Naive thymus-derived CD8-positive, alpha-beta T cell (primary cell): Measurements from ENCODE around the gene ATP2A1. TPM values are rescaled to one million over a fixed set of nuclear protein-coding genes. Genes with fewer than 3 reads are reported as not detected.

Source experiments
- ATAC-seq, 2 donors: fragments of 150-1000 bp; cut with Tn5 transposase in 1 of 2; sonication (Bioruptor Pico), chemical (Tn5 transposase) in 1 of 2; 1 replicate in 1 of 2; 2 replicates in 1 of 2; pipeline ENCODE4 v1.10.0; 2021; ENCODE audit warnings: mild to moderate bottlenecking in 2 of 2, moderate library complexity in 2 of 2
- POLR2A ChIA-PET: fragments of 350-600 bp; sonication (Branson Sonifier 250); formaldehyde crosslinking; loops from one replicate; lab custom pipeline; 2021; ENCODE audit warnings: antibody characterized with exemption; lab: Charles Lee
- DNase-seq, 10 donors: peaks; one replicate each; pipeline versions ENCODE4 v3.0.0 to v3.0.0-alpha.2; 2020 to 2022
- H3K27ac Mint-ChIP-seq, 10 donors: one replicate each; pipeline ENCODE4 v1.8.0; 2020 to 2022; ENCODE audit warnings: mild to moderate bottlenecking in 10 of 10, mixed read lengths in 10 of 10, moderate library complexity in 4 of 10, inconsistent platforms in 1 of 10
- H3K27me3 Mint-ChIP-seq, 5 donors: one replicate each; pipeline ENCODE4 v1.8.0; 2021 to 2022; ENCODE audit warnings: mixed read lengths in 5 of 5
- H3K36me3 Mint-ChIP-seq, 3 donors: one replicate each; pipeline ENCODE4 v1.8.0; 2020 to 2022; ENCODE audit warnings: mixed read lengths in 3 of 3, mild to moderate bottlenecking in 2 of 3, inconsistent platforms in 1 of 3
- H3K4me1 Mint-ChIP-seq, 4 donors: one replicate each; pipeline ENCODE4 v1.8.0; 2021 to 2022; ENCODE audit warnings: mixed read lengths in 4 of 4
- H3K4me3 Mint-ChIP-seq, 10 donors: one replicate each; pipeline ENCODE4 v1.8.0; 2020 to 2022; ENCODE audit warnings: mild to moderate bottlenecking in 10 of 10, mixed read lengths in 10 of 10, moderate library complexity in 6 of 10, inconsistent platforms in 1 of 10
- H3K9me3 Mint-ChIP-seq, 9 donors: one replicate each; pipeline ENCODE4 v1.8.0; 2020 to 2022; ENCODE audit warnings: mixed read lengths in 9 of 9, mild to moderate bottlenecking in 3 of 9, inconsistent platforms in 1 of 9, moderate library complexity in 1 of 9
- microRNA-seq: library from miRNA; unstranded; fragments of <30 nt; microRNA quantifications from one replicate; pipeline ENCODE4 v1.2.0, GENCODE V29; 2022; ENCODE audit warnings: borderline microRNAs expressed
- polyA plus RNA-seq, 3 donors: library from polyadenylated mRNA; unstranded; fragments of 300-500 nt; fragmentation: Illumina TruSeq; gene quantifications; one replicate each; pipeline ENCODE4 v1.2.3, GENCODE V29; 2021
- total RNA-seq, 8 experiments: library from RNA in 2 of 8; stranded (reverse) in 2 of 8; gene quantifications; one replicate each; pipeline ENCODE4 v1.2.3 and lab custom pipeline; 2021 to 2026

ATP2A1 gene
- total and polyA plus RNA-seq, 5 experiments from 2014 or later = 0.58 to 1.2 TPM; not detected in 3

- H3K4me3 Mint-ChIP-seq = peak within 1 kb of the TSS; percentile 87 to 100 (median 96)
- POLR2A ChIA-PET = interaction anchor here (0.6 to 2.3 kb wide), 11 partner anchors 10 to 128 kb away, joined by 3 to 20 read pairs (median 5); partner anchors contain the start of genes ATXN2L, LAT, RABEP2 and SPNS1
- peak; percentile 97 to 100 (median 99) for DNase-seq
- ATAC-seq = peak; percentile 95 to 96
- H3K36me3 Mint-ChIP-seq = peaks cover 0 to 29% (median 0%) of the 10 kb centered on the region in 3 donors
- peaks cover 15 to 36% (median 31%) of the 10 kb centered on the region in 4 donors for H3K4me1 Mint-ChIP-seq
- H3K27me3 Mint-ChIP-seq = no peaks in the 10 kb centered on the region
- H3K27ac Mint-ChIP-seq = peak within 1 kb of the TSS; percentile 90 to 99 (median 94)
- no peaks in the 10 kb centered on the region for H3K9me3 Mint-ChIP-seq
Observed at GRCh38 chr16:28950648-28951409, 72.5 kb downstream of the ATP2A1 start, which contains the start of gene NFATC2IP. Gene NFATC2IP, plus strand, starts transcription at chr16:28950937. Its CDS starts 75 bp downstream, at chr16:28951012.

GRCh38 chr16:28951410-28951943, 73.2 kb downstream of the ATP2A1 start:
- H3K4me3 Mint-ChIP-seq = peak overlapping the region; percentile 86 to 100 (median 92)
- no peaks in the 10 kb centered on the region for H3K27me3 Mint-ChIP-seq
- H3K27ac Mint-ChIP-seq = peak overlapping the region; percentile 46 to 94 (median 86)
- peaks cover 0 to 36% (median 2%) of the 10 kb centered on the region in 3 donors for H3K36me3 Mint-ChIP-seq
- H3K9me3 Mint-ChIP-seq = no peaks in the 10 kb centered on the region
- DNase-seq (peak in 1 of 10 donors; percentile 6), ATAC-seq (no peak)
- peaks cover 15 to 37% (median 29%) of the 10 kb centered on the region in 4 donors for H3K4me1 Mint-ChIP-seq
- POLR2A ChIA-PET = interaction anchor here (1.4 to 2.3 kb wide), 4 partner anchors 23 to 128 kb away, joined by 3 to 20 read pairs (median 8); partner anchors contain the start of genes ATXN2L and SPNS1

Small RNA genes within 50 kb of the gene (microRNA-seq; reads per million reads assigned to microRNA genes)
- not detected for gene MIR4721

Other genes starting within 250 kb of the ATP2A1 start
- 1 to 10 TPM; 4.5 to 5.4 TPM for gene NPIPB8, start 240.4 kb upstream of the ATP2A1 start, total RNA-seq
- under 1 TPM in 1 of 3 donors, not detected in 2; 0.53 TPM for gene NPIPB8, start 240.4 kb upstream of the ATP2A1 start, polyA plus RNA-seq
- gene EIF3C, start 167.0 kb upstream of the ATP2A1 start, total RNA-seq = 100 to 1,000 TPM; 271 to 279 TPM
- 100 to 1,000 TPM; 208 to 320 (median 221) TPM for gene EIF3C, start 167.0 kb upstream of the ATP2A1 start, polyA plus RNA-seq
- gene NPIPB9, start 126.7 kb upstream of the ATP2A1 start, total RNA-seq = 1 to 10 TPM; 5.8 to 6.2 TPM
- gene NPIPB9, start 126.7 kb upstream of the ATP2A1 start, polyA plus RNA-seq = under 1 TPM in 2 of 3 donors, not detected in 1; 0.25 to 0.53 TPM
- gene ATXN2L, start 55.5 kb upstream of the ATP2A1 start, total RNA-seq = 100 to 1,000 TPM; 310 to 339 TPM
- 10 to 100 TPM; 14.2 to 28.4 (median 19.5) TPM for gene ATXN2L, start 55.5 kb upstream of the ATP2A1 start, polyA plus RNA-seq
- gene TUFM, start 32.1 kb upstream of the ATP2A1 start, total RNA-seq = 100 to 1,000 TPM; 117 to 120 TPM
- 100 to 1,000 TPM; 141 to 155 (median 152) TPM for gene TUFM, start 32.1 kb upstream of the ATP2A1 start, polyA plus RNA-seq
- gene SH2B1, start 14.6 kb upstream of the ATP2A1 start, total RNA-seq = 100 to 1,000 TPM; 110 to 117 TPM
- gene SH2B1, start 14.6 kb upstream of the ATP2A1 start, polyA plus RNA-seq = 1 to 10 TPM; 1.1 to 2.5 (median 2.2) TPM
- gene RABEP2, start 46.8 kb downstream of the ATP2A1 start, total RNA-seq = 10 to 100 TPM; 34.1 to 35.7 TPM
- 1 to 10 TPM; 2.8 to 6.5 (median 3.0) TPM for gene RABEP2, start 46.8 kb downstream of the ATP2A1 start, polyA plus RNA-seq
- gene CD19, start 53.5 kb downstream of the ATP2A1 start, total RNA-seq = 1 to 10 TPM; 6.9 to 7.6 TPM
- under 1 TPM; 0.17 to 0.19 (median 0.19) TPM for gene CD19, start 53.5 kb downstream of the ATP2A1 start, polyA plus RNA-seq
- 100 to 1,000 TPM; 112 to 116 TPM for gene NFATC2IP, start 72.4 kb downstream of the ATP2A1 start, total RNA-seq
- gene NFATC2IP, start 72.4 kb downstream of the ATP2A1 start, polyA plus RNA-seq = 10 to 100 TPM; 22.8 to 30.2 (median 28.7) TPM
- 10 to 100 TPM; 38.1 to 45.0 TPM for gene SPNS1, start 96.3 kb downstream of the ATP2A1 start, total RNA-seq
- 10 to 100 TPM; 12.7 to 29.7 (median 24.9) TPM for gene SPNS1, start 96.3 kb downstream of the ATP2A1 start, polyA plus RNA-seq
- gene LAT, start 106.6 kb downstream of the ATP2A1 start, total RNA-seq = 100 to 1,000 TPM; 352 to 353 TPM
- gene LAT, start 106.6 kb downstream of the ATP2A1 start, polyA plus RNA-seq = 100 to 1,000 TPM; 255 to 308 (median 288) TPM